ENCODE measurements around the gene DYNAP. TPM values are rescaled to one million over a fixed set of nuclear protein-coding genes. Genes with fewer than 3 reads are reported as not detected.

Gene DYNAP
- total RNA-seq, 1 donor from 2014 or later: not detected

GRCh38 chr18:54612237-54612636 lies 21.2 kb downstream of the DYNAP start:
- TF ChIP-seq CTCF (IDR thresholded peaks at IDR 0.05; ENCODE audit: unreplicated experiment): no peak
- Mint-ChIP-seq H3K36me3 (ENCODE audit: insufficient read depth) (no peaks in the 10 kb centered on the region), H3K4me1 (ENCODE audit: low read depth) (peaks cover 10% of the 10 kb centered on the region), H3K27me3 (no peaks in the 10 kb centered on the region), H3K9me3 (ENCODE audit: low read depth) (no peaks in the 10 kb centered on the region), H3K4me3 (ENCODE audit: low read depth) (no peak overlapping the region), H3K27ac (no peak overlapping the region)
- DNase-seq (ENCODE audit: low spot score, unreplicated experiment): no peak

GRCh38 chr18:54613174-54613573 lies 22.1 kb downstream of the DYNAP start:
- Mint-ChIP-seq H3K9me3 (ENCODE audit: low read depth) (no peaks in the 10 kb centered on the region), H3K36me3 (ENCODE audit: insufficient read depth) (no peaks in the 10 kb centered on the region), H3K4me1 (ENCODE audit: low read depth) (peaks cover under 1% of the 10 kb centered on the region), H3K27me3 (no peaks in the 10 kb centered on the region), H3K4me3 (ENCODE audit: low read depth) (no peak overlapping the region), H3K27ac (no peak overlapping the region)
- no peak for DNase-seq (ENCODE audit: low spot score, unreplicated experiment)
- no peak for TF ChIP-seq CTCF (IDR thresholded peaks at IDR 0.05; ENCODE audit: unreplicated experiment)

- Mint-ChIP-seq H3K27me3 (no peaks in the 10 kb centered on the region), H3K4me3 (ENCODE audit: low read depth) (no peak overlapping the region), H3K36me3 (ENCODE audit: insufficient read depth) (no peaks in the 10 kb centered on the region), H3K27ac (no peak overlapping the region), H3K4me1 (ENCODE audit: low read depth) (no peaks in the 10 kb centered on the region), H3K9me3 (ENCODE audit: low read depth) (no peaks in the 10 kb centered on the region)
- no peak for TF ChIP-seq CTCF (IDR thresholded peaks at IDR 0.05; ENCODE audit: unreplicated experiment)
- no peak for DNase-seq (ENCODE audit: low spot score, unreplicated experiment)
Observed at GRCh38 chr18:54616220-54616848, 25.3 kb downstream of the DYNAP start.

GRCh38 chr18:54622084-54622483 lies 31.0 kb downstream of the DYNAP start:
- Mint-ChIP-seq H3K4me3 (ENCODE audit: low read depth) (no peak overlapping the region), H3K36me3 (ENCODE audit: insufficient read depth) (no peaks in the 10 kb centered on the region), H3K27ac (no peak overlapping the region), H3K27me3 (no peaks in the 10 kb centered on the region), H3K9me3 (ENCODE audit: low read depth) (peaks cover 12% of the 10 kb centered on the region), H3K4me1 (ENCODE audit: low read depth) (no peaks in the 10 kb centered on the region)
- DNase-seq (ENCODE audit: low spot score, unreplicated experiment): no peak
- TF ChIP-seq CTCF (IDR thresholded peaks at IDR 0.05; ENCODE audit: unreplicated experiment): peak; percentile 30

GRCh38 chr18:54626779-54627178 lies 35.7 kb downstream of the DYNAP start:
- H3K4me1 Mint-ChIP-seq (ENCODE audit: low read depth): no peaks in the 10 kb centered on the region

More at GRCh38 chr18:54626779-54627178, 35.7 kb downstream of the DYNAP start:
- no peak for TF ChIP-seq CTCF (IDR thresholded peaks at IDR 0.05; ENCODE audit: unreplicated experiment)
- Mint-ChIP-seq H3K27ac (no peak overlapping the region), H3K36me3 (ENCODE audit: insufficient read depth) (no peaks in the 10 kb centered on the region), H3K9me3 (ENCODE audit: low read depth) (peaks cover 19% of the 10 kb centered on the region), H3K4me3 (ENCODE audit: low read depth) (no peak overlapping the region), H3K27me3 (no peaks in the 10 kb centered on the region)
- DNase-seq (ENCODE audit: low spot score, unreplicated experiment): no peak

Data from progenitor cell of endocrine pancreas (in vitro differentiated cells).